Adipose tissue (tissue), 3 donors: ENCODE results near the gene RAB11FIP5. TPM values are rescaled to one million over a fixed set of nuclear protein-coding genes. Genes with fewer than 3 reads are reported as not detected.
"Not testable (repeated sequence)": the region's sequence is repeated elsewhere in the genome, so short reads cannot be mapped to it uniquely, and the experiment has no call there.

ENCODE experiments used
- H3K27ac ChIP-seq: one replicate; pipeline ENCODE4 v1.5.1; 2013; ENCODE audit warnings: low read depth, low read length
- WGBS, 3 donors: extraction: QIAGEN DNeasy Blood & Tissue Kit; methylation state at CpG; one replicate each; pipeline ENCODE4 v1.1.7; 2013; 5-methylcytosine and 5-hydroxymethylcytosine counted together
- polyA plus RNA-seq, 3 donors: library from polyadenylated mRNA; stranded (reverse); fragments of 200-250 nt; gene quantifications; one replicate each; pipeline ENCODE4 v1.2.3, GENCODE V29; 2013
- donor health status: healthy with polysubstance abuse.
- donor health status: Bipolar disorder and iron deficiency.
- donor health status: healthy.

Gene RAB11FIP5
- polyA plus RNA-seq, 3 donors, result 13.5 to 17.7 (median 14.3) TPM

- 82 to 90% (median 83%) methylated on average over 17 to 23 of the region's 23 CpGs for WGBS, 3 donors
- no peak overlapping the region for H3K27ac ChIP-seq
Observed at GRCh38 chr2:73075477-73076373, 37.0 kb downstream of the RAB11FIP5 start.

GRCh38 chr2:73074110-73075069, 38.4 kb downstream of the RAB11FIP5 start:
- 86 to 88% (median 87%) methylated on average over 13 of the region's 13 CpGs for WGBS, 3 donors

GRCh38 chr2:73072416-73072815, 40.3 kb downstream of the RAB11FIP5 start:
- WGBS, 3 donors, result 88 to 96% (median 91%) methylated on average over 1 of the region's 1 CpG

More at GRCh38 chr2:73074110-73075069, 38.4 kb downstream of the RAB11FIP5 start:
- H3K27ac ChIP-seq, result no peak overlapping the region

GRCh38 chr2:73072129-73072395, 40.7 kb downstream of the RAB11FIP5 start:
- H3K27ac ChIP-seq, result no peak overlapping the region
- WGBS, 3 donors, result 9 to 24% (median 16%) methylated on average over 11 of the region's 11 CpGs

More at GRCh38 chr2:73072416-73072815, 40.3 kb downstream of the RAB11FIP5 start:
- H3K27ac ChIP-seq, result no peak overlapping the region

DNA sequence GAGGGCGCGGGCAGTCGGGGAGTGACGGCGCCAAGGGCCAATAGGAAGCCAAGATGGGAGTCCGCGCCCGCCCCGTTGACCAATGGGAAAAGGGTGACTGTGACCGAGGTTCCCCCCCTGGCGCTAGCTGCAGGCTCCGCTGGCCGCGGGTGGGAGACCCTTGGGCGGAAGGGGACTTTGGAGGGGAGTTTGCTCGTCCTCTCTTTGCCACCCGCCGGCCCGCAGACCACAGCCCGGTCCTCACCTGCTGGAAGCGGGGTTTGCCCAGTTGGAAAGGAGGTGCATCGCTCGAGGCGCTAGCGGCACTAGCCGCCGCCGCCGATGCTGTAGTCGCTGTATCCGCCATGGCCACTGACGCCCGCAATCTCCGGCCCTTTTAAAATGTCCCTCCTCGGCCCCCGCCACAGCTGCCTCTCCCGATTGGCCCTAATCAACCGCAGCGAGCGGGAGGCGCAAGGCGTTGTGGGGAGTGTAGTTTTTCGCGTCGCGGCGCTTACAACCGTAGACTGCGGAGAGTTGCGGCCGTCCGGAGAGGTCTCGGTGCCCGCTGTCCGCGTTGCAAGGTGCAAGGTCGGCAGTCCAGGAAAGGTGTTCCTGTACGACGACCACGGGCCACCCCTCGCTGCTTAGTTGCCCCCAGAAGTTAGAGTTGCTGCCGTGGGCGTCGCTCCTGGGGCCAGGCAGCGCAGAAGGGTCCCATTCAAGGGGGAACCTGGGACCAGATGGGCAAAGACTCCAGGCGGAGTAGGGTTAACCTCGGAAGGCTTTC, 41.2 kb downstream of the RAB11FIP5 start, which contains the start of gene SFXN5:
Gene SFXN5, minus strand, starts transcription at position 353 of the 769 bp plus-strand sequence. Its CDS starts 7 bp downstream, at position 346.
- 1% methylated on average over 64 to 67 of the region's 67 CpGs for WGBS, 3 donors
- no peak within 1 kb of the TSS for H3K27ac ChIP-seq

DNA sequence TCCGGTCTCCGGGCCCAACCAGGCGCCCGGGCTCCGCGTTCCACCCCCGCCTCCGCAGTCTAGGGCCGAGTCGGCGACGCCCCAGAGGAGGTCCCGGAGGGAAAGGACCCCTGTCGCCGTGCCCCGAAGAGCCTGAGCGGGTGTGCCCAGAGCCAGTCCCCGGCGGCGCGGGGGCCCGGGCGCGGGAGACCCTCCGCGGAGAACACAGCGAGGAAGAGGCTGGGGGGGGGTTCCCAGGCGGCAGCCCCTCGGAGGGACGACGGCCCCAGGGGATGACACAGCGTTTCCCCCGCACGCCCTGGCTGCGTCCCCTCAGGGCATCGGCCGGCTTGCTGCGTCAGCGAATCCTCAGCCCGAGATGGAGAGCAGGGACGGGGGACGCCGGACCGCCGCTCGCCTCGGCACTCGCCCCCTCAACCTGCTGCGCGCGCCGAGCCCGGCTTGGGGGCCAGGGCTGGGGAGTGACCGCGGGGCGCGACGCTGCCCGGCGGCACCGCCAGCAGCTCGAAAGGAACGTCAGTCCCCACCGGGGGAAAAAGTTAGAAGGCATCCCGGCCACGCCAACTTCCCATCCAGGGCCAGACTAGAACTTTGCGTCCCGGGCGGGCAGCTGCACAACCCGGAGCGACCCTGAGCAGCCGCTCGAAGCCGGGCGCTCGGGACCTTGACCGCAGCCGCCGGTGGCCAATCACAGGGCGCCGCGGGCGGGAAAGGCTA, 41.9 kb downstream of the RAB11FIP5 start:
- WGBS, 3 donors, result 0% methylated on average over 76 to 83 of the region's 83 CpGs
- no peak overlapping the region for H3K27ac ChIP-seq

GRCh38 chr2:73069855-73070642, 42.7 kb downstream of the RAB11FIP5 start:
- H3K27ac ChIP-seq, result no peak overlapping the region
- 13 to 21% (median 17%) methylated on average over 29 of the region's 29 CpGs for WGBS, 3 donors

- no peak overlapping the region for H3K27ac ChIP-seq
- 69 to 77% (median 75%) methylated on average over 7 of the region's 7 CpGs for WGBS, 3 donors
Observed at GRCh38 chr2:73069041-73069854, 43.5 kb downstream of the RAB11FIP5 start.

DNA sequence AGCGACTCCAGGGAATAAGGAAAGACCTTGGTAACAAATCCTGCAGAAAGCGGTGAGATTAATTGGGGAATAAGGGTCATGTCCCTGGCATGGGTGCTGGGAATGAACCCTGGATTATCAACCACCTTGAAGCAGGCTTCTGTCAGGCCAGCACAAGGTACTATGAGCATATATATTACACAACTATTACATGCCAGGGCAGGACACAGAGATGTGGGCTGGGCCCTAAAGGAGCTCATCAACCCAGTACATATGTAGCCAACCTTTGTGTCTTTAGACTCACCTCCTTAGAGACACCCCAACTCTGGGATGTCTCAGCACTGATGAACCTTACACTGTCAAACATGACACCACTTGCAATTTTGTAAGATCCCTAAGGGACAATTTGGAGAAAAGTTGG, 44.6 kb downstream of the RAB11FIP5 start:
- H3K27ac ChIP-seq, result no peak overlapping the region
- WGBS, 3 donors, result 91 to 98% (median 97%) methylated on average over 2 of the region's 2 CpGs

- 84 to 95% (median 94%) methylated on average over 2 of the region's 2 CpGs for WGBS, 3 donors
Observed at GRCh38 chr2:73067043-73067442, 45.7 kb downstream of the RAB11FIP5 start.

DNA sequence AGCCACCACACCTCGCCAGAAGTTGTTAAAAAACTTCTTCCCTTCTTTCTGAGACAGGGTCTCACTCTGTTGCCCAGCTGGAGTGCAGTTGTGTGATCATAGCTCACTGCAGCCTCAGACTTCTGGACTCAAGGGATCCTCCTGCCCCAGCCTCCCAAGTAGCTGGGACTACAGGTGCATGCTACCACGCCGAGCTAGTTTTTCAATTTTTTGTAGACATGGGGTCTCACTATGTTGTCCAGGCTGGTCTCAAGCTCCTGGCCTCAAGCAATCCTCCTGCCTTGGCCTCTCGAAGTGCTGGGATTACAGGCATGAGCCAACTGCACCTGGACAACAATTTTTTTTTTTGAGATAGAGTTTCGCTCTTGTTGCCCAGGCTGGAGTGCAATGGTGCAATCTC, 47.7 kb downstream of the RAB11FIP5 start:
- WGBS, 3 donors, result 96 to 99% (median 97%) methylated on average over 5 of the region's 5 CpGs
- H3K27ac ChIP-seq, result not testable (repeated sequence)

More at GRCh38 chr2:73067043-73067442, 45.7 kb downstream of the RAB11FIP5 start:
- no peak overlapping the region for H3K27ac ChIP-seq

DNA sequence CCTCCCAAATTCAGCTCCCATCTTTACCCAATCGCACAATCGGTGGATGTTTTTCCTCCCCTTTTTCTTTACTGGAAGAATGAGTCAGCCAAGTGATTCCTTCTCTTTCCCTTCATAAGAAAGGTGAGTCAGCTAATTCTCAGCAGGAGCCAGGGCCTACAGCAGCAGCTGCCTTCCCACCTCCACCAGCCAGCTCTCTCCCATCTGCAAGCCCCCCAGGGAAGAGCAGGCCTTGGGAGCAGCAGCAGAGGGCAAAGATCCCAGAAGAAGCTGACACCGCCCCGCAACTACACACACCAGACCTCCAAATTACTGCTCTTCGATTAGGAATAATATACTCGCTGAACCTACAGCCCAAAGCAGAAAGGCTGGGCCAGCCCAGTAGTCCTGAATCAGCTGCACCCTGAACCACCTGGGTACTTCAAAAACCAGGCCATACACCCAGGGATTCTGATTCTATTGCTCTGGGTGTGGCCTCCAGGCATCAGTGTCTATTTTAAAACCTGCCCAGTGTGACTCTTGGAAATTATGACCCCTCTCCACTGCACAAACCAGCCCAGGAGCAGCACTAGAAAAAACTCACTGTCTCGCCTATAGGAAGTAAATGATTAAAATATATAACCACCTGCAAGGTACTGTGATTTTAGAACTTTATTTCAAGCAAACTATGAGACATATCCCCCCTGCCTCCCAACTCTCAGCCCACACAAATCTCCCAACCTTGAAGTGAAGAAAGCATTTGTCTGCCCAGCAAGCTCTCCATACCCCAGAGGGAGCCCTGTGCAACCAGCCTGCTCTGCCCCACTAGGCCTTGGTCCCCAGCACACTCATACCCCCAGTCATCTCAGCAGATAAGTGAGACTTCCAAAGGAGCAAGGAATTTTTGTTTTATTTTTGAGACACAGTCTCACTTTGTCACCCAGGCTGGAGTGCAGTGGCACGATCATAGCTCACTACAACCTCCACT, 48.6 kb downstream of the RAB11FIP5 start:
- H3K27ac ChIP-seq, result no peak overlapping the region

GRCh38 chr2:73063472-73063871, 49.3 kb downstream of the RAB11FIP5 start:
- WGBS, 3 donors, result 54 to 89% (median 82%) methylated on average over 4 of the region's 4 CpGs
- no peak overlapping the region for H3K27ac ChIP-seq

More for the DNA sequence above, 48.6 kb downstream of the RAB11FIP5 start:
- 76 to 87% (median 78%) methylated on average over 8 of the region's 8 CpGs for WGBS, 3 donors

DNA sequence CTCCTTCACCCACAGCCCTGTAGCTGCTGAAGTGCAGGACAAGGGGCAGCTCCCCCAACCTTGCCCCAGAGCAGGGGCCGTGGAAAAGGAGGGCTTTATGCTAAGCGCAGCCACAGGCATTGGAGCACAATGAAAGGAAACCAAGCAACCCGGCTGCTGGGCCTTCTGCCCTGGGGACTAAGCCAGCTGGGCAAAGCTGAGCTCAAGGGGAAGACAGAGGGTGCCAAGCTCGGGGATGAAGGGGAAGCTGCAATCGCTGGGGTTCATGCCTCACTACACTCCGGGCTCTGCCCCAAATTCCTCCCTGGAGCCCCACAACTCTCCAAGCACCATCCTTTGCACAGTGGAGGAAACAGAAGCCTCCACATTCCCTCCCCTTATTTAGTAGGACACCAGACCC, 53.6 kb downstream of the RAB11FIP5 start:
- 78 to 88% (median 80%) methylated on average over 6 of the region's 6 CpGs for WGBS, 3 donors
- H3K27ac ChIP-seq, result no peak overlapping the region

DNA sequence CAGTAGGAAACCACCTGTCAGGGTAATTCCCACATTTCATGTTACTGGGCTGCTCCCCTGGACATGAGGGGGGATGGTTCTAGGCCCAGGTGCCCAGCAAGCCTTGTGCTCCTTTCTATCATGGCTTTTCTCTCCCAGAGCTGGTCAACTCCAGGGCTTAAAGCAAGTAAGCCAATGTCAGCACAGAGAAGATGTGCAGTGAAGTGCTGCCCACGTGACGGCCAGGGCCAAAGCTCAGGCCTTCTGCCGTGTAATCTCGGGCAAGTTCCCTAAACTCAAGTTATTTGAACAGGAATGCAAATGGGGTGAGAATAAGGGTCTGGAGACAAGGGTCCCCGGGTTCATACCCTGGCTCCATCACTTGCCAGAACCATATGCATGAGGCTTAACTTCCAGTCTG, 57.8 kb downstream of the RAB11FIP5 start:
- H3K27ac ChIP-seq, result no peak overlapping the region
- WGBS, 3 donors, result 76 to 88% (median 87%) methylated on average over 5 of the region's 5 CpGs
